HepG2 (cell line): ENCODE results near the gene CBLN3. TPM values are rescaled to one million over a fixed set of nuclear protein-coding genes. Genes with fewer than 3 reads are reported as not detected.

Experiments
- ARNTL ChIP-seq: sonication (generic); formaldehyde crosslinking; IDR thresholded peaks from 2 replicates; pipeline ENCODE4 v1.4.0; 2020; ENCODE audit warnings: mild to moderate bottlenecking, missing genetic modification reagents
- CBX2 ChIP-seq, 2 experiments: fragments of 200-600 bp in 1 of 2; sonication (generic); formaldehyde crosslinking in 1 of 2; IDR thresholded peaks; 2 replicates each; pipeline versions ENCODE4 v1.7.0 to v1.8.1; 2018 to 2022; ENCODE audit warnings: low read depth in 2 of 2, low read length in 1 of 2, mild to moderate bottlenecking in 1 of 2, missing genetic modification reagents in 1 of 2
- CC2D1A ChIP-seq: sonication (generic); formaldehyde crosslinking; IDR thresholded peaks from 2 replicates; pipeline ENCODE4 v1.8.1; 2023; ENCODE audit warnings: mild to moderate bottlenecking, missing genetic modification reagents
- FOXM1 ChIP-seq: sonication (generic); formaldehyde crosslinking; IDR thresholded peaks from 2 replicates; pipeline ENCODE4 v1.5.0; 2020; ENCODE audit warnings: missing genetic modification reagents
- FOXO4 ChIP-seq: sonication (generic); formaldehyde crosslinking; conservative IDR thresholded peaks from 2 replicates; pipeline ENCODE4 v1.8.1; 2023; ENCODE audit warnings: missing genetic modification reagents
- GATAD2A ChIP-seq: IDR thresholded peaks from 2 replicates; pipeline ENCODE4 v1.6.1; 2016
- HOXD1 ChIP-seq: sonication (generic); formaldehyde crosslinking; IDR thresholded peaks from 2 replicates; pipeline ENCODE4 v1.5.0; 2020; ENCODE audit warnings: missing genetic modification reagents
- KAT2B ChIP-seq: fragments of 150-350 bp; IDR thresholded peaks from 2 replicates; pipeline ENCODE4 v1.6.1; 2014; ENCODE audit warnings: low read depth, low read length, borderline replicate concordance
- NRL ChIP-seq: sonication (generic); formaldehyde crosslinking; IDR thresholded peaks from 2 replicates; pipeline ENCODE4 v1.5.0; 2020; ENCODE audit warnings: missing genetic modification reagents, mild to moderate bottlenecking, moderate library complexity, borderline replicate concordance
- PAX8 ChIP-seq: sonication (generic); formaldehyde crosslinking; IDR thresholded peaks from 2 replicates; pipeline ENCODE4 v1.8.0; 2022; ENCODE audit warnings: mild to moderate bottlenecking, missing genetic modification reagents, borderline replicate concordance
- RBM22 ChIP-seq: fragments of 200-400 bp; formaldehyde crosslinking; optimal IDR thresholded peaks from 2 replicates; pipeline ENCODE3; 2017; ENCODE audit warnings: mild to moderate bottlenecking, low read length, moderate library complexity
- SMAD1 ChIP-seq: sonication (generic); formaldehyde crosslinking; IDR thresholded peaks from 2 replicates; pipeline ENCODE4 v1.4.0; 2020; ENCODE audit warnings: missing genetic modification reagents, low read depth, mild to moderate bottlenecking, borderline replicate concordance
- SMAD3 ChIP-seq: sonication (generic); formaldehyde crosslinking; IDR thresholded peaks from 2 replicates; pipeline ENCODE4 v1.4.0; 2020; ENCODE audit warnings: missing genetic modification reagents
- SNAPC2 ChIP-seq: sonication (generic); formaldehyde crosslinking; IDR thresholded peaks from 2 replicates; pipeline ENCODE4 v1.8.1; 2022; ENCODE audit warnings: mild to moderate bottlenecking, missing genetic modification reagents
- SP140L ChIP-seq: sonication (generic); formaldehyde crosslinking; IDR thresholded peaks from 2 replicates; pipeline ENCODE4 v1.4.0; 2020; ENCODE audit warnings: missing genetic modification reagents, borderline replicate concordance
- TGIF2 ChIP-seq: IDR thresholded peaks from 2 replicates; pipeline ENCODE4 v1.6.1; 2016; ENCODE audit warnings: control low read depth, missing compliant biosample characterization
- ZBTB20 ChIP-seq: sonication (generic); formaldehyde crosslinking; IDR thresholded peaks from 2 replicates; pipeline ENCODE4 v1.8.1; 2023; ENCODE audit warnings: missing genetic modification reagents, low read depth, mild to moderate bottlenecking, borderline replicate concordance
- ZFP90 ChIP-seq: sonication (generic); formaldehyde crosslinking; IDR thresholded peaks from 2 replicates; pipeline ENCODE4 v1.8.0; 2022; ENCODE audit warnings: missing genetic modification reagents, mild to moderate bottlenecking, inconsistent platforms, borderline replicate concordance
- ZNF232 ChIP-seq: sonication (generic); formaldehyde crosslinking; IDR thresholded peaks from 2 replicates; pipeline ENCODE4 v1.4.0; 2020; ENCODE audit warnings: missing genetic modification reagents, borderline replicate concordance
- ZNF263 ChIP-seq: sonication (generic); formaldehyde crosslinking; IDR thresholded peaks from 2 replicates; pipeline ENCODE4 v1.4.0; 2020; ENCODE audit warnings: missing genetic modification reagents
- ZNF430 ChIP-seq: sonication (generic); formaldehyde crosslinking; IDR thresholded peaks from 2 replicates; pipeline ENCODE4 v1.9.0; 2021; ENCODE audit warnings: mild to moderate bottlenecking, missing genetic modification reagents
- ZNF510 ChIP-seq: sonication (generic); formaldehyde crosslinking; IDR thresholded peaks from 2 replicates; pipeline ENCODE4 v1.4.0; 2020; ENCODE audit warnings: low read depth, mild to moderate bottlenecking, missing genetic modification reagents
- ZNF547 ChIP-seq: sonication (generic); formaldehyde crosslinking; IDR thresholded peaks from 2 replicates; pipeline ENCODE4 v1.5.1; 2020; ENCODE audit warnings: mild to moderate bottlenecking, missing genetic modification reagents
- ZNF558 ChIP-seq: sonication (generic); formaldehyde crosslinking; IDR thresholded peaks from 2 replicates; pipeline ENCODE4 v1.9.0; 2022; ENCODE audit warnings: mild to moderate bottlenecking, missing genetic modification reagents, borderline replicate concordance
- ZNF605 ChIP-seq: sonication (generic); formaldehyde crosslinking; IDR thresholded peaks from 2 replicates; pipeline ENCODE4 v1.8.0; 2022; ENCODE audit warnings: mild to moderate bottlenecking, missing genetic modification reagents
- ZNF670 ChIP-seq: sonication (generic); formaldehyde crosslinking; IDR thresholded peaks from 2 replicates; pipeline ENCODE4 v1.8.0; 2022; ENCODE audit warnings: mild to moderate bottlenecking, missing genetic modification reagents, borderline replicate concordance
- ZNF776 ChIP-seq: sonication (generic); formaldehyde crosslinking; IDR thresholded peaks from 2 replicates; pipeline ENCODE4 v1.4.0; 2020; ENCODE audit warnings: mild to moderate bottlenecking, missing genetic modification reagents
- polyA plus RNA-seq, 8 experiments: library from polyadenylated mRNA; depleted of rRNA in 3 of 8; stranded (reverse) in 7 of 8; unstranded in 1 of 8; fragments of >200 nt; fragmentation: Illumina TruSeq in 4 of 8; extraction: Trizol in 4 of 8; gene quantifications; 2 replicates each; pipeline versions ENCODE4 v1.2.1 to v1.2.3, GENCODE V29; 2011 to 2016; ENCODE audit warnings: low read depth in 4 of 8, missing spikeins in 1 of 8, mixed read lengths in 1 of 8; ENCODE audit not compliant: insufficient read depth in 1 of 8
- total RNA-seq, 5 experiments: library from RNA; depleted of rRNA; stranded (reverse); fragments of >200 nt; fragmentation: Illumina TruSeq; extraction: Trizol; gene quantifications; 2 replicates each; pipeline ENCODE4 v1.2.3, GENCODE V29; 2016; ENCODE audit warnings: low read depth in 1 of 5
- TF ChIP-seq, protein P1 (sequence below): IDR thresholded peaks from 2 replicates; pipeline ENCODE4 v1.6.1; 2016; ENCODE audit warnings: mild to moderate bottlenecking

Gene CBLN3
- total and polyA plus RNA-seq, 2 of the 13 experiments (the other 11 are each of a cell fraction or from before 2014, with no cell fraction given): 0.66 to 0.98 TPM

DNA sequence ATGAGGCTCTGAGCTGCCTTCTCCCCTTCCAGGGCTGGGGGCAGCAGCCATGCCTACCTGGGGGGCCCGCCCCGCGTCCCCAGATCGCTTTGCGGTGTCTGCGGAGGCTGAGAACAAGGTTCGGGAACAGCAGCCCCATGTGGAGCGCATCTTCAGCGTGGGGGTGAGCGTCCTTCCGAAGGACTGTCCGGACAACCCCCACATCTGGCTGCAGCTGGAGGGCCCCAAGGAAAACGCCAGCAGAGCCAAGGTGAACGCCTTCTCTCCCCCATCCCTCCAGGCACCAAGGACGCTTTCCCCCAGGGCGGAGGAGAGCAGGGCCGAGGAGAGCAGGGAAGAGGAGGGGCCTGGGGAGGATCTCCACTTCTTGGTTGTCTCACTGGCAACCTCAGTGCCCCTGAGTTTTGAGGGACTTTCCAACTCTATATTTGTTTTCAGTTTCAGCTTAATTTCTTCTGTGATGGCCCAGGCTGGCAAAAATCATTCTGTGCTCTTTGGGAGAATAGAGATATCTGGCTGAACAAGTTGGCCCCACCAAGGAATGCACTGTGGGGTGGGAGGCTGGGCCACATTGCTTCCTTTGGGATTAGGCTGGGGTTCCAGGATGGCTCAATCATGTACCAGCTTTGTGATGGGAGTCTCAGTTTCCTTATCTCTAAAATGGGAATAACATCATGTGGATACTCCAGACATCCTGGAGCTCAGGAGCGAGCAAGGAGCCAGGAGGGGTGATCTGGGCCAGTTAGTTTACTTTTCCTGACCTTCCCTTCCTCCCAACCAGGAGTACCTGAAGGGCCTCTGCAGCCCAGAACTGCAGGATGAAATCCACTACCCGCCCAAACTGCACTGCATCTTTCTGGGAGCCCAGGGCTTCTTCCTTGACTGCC lies 1.5 kb upstream of the CBLN3 start (continued):
- TF ChIP-seq HOXD1 (no peak; the same call in 1 of the 2 replicates), SP140L (CRISPR knock-in tag) (no peak), TGIF2 (0 out of 2 replicates have a peak, but pooled peaks have one; percentile 51), ZNF232 (no peak; the same call in 1 of the 2 replicates), GATAD2A (CRISPR knock-in tag) (no peak), ZNF510 (no peak), ZBTB20 (CRISPR knock-in tag) (0 out of 2 replicates have a peak, but pooled peaks have one; percentile 8), ZNF670 (CRISPR knock-in tag) (no peak), ZNF263 (CRISPR knock-in tag) (peak; percentile 10; the same call in 1 of the 2 replicates), ZNF776 (CRISPR knock-in tag) (no peak; the same call in 1 of the 2 replicates), PAX8 (CRISPR knock-in tag) (peak; percentile 58; the same call in 1 of the 2 replicates), ZNF605 (CRISPR knock-in tag) (peak; percentile 72; the same call in 1 of the 2 replicates), ARNTL (CRISPR knock-in tag) (no peak; the same call in 1 of the 2 replicates), KAT2B (no peak), NRL (CRISPR knock-in tag) (no peak), SNAPC2 (CRISPR knock-in tag) (no peak), CBX2 (IDR thresholded peaks at IDR 0.05; ENCODE audit: low read depth, low read length) (no peak), CBX2 (CRISPR knock-in tag; IDR thresholded peaks at IDR 0.05; ENCODE audit: low read depth) (no peak), RBM22 (no peak), ZNF547 (0 out of 2 replicates have a peak, but pooled peaks have one; percentile 24), FOXM1 (CRISPR knock-in tag) (no peak), ZNF430 (CRISPR knock-in tag) (peak; percentile 54; the same call in 1 of the 2 replicates), ZFP90 (0 out of 2 replicates have a peak, but pooled peaks have one; percentile 46), CC2D1A (CRISPR knock-in tag) (no peak), FOXO4 (no peak), SMAD1 (CRISPR knock-in tag) (no peak), SMAD3 (CRISPR knock-in tag) (no peak), ZNF558 (no peak)
- TF ChIP-seq, protein P1, sequence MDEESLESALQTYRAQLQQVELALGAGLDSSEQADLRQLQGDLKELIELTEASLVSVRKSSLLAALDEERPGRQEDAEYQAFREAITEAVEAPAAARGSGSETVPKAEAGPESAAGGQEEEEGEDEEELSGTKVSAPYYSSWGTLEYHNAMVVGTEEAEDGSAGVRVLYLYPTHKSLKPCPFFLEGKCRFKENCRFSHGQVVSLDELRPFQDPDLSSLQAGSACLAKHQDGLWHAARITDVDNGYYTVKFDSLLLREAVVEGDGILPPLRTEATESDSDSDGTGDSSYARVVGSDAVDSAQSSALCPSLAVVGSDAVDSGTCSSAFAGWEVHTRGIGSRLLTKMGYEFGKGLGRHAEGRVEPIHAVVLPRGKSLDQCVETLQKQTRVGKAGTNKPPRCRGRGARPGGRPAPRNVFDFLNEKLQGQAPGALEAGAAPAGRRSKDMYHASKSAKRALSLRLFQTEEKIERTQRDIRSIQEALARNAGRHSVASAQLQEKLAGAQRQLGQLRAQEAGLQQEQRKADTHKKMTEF (CRISPR knock-in tag): no peak
